ENCODE results near the gene COL11A2. TPM values are rescaled to one million over a fixed set of nuclear protein-coding genes. Genes with fewer than 3 reads are reported as not detected.

The COL11A2 gene
- total and polyA plus RNA-seq, 12 donors = 0.52 to 8.7 (median 0.94) TPM

- 44 to 47% methylated on average over 8 of the region's 8 CpGs for WGBS, 2 donors
These were observed 44.2 kb downstream of the COL11A2 start for GRCh38 chr6:33147807-33148666.

GRCh38 chr6:33144373-33144772 is 47.9 kb downstream of the COL11A2 start:
- ATAC-seq (peak in 4 of 8 donors; percentile 20 to 69 (median 68)), DNase-seq (no peak)
- Histone ChIP-seq H3K27ac (no peak overlapping the region), H3K9me3 (no peaks in the 10 kb centered on the region), H3K4me1 (peaks cover 0 to 18% (median 0%) of the 10 kb centered on the region in 9 donors), H3K36me3 (no peaks in the 10 kb centered on the region), H3K4me3 (no peak overlapping the region), H3K27me3 (peaks cover 0 to 23% (median 14%) of the 10 kb centered on the region in 7 donors)
- whole genome bisulfite sequencing, 2 donors = 24 to 29% methylated on average over 1 of the region's 1 CpG
- intact Hi-C loops (cut with DNase I) = loop anchor here in 1 of 10 donors (10.0 kb wide), 1 partner anchor 130 kb away; no protein-coding TSS in a partner anchor
- no peak for TF ChIP-seq CTCF (IDR thresholded peaks at IDR 0.05)

More at GRCh38 chr6:33147807-33148666, 44.2 kb downstream of the COL11A2 start:
- no peak overlapping the region for H3K4me3 ChIP-seq
- peaks cover 0 to 15% (median 0%) of the 10 kb centered on the region in 9 donors for H3K4me1 ChIP-seq
- H3K27ac ChIP-seq = no peak overlapping the region
- no peak for DNase-seq
- H3K9me3 ChIP-seq = peaks cover 0 to 22% (median 14%) of the 10 kb centered on the region in 11 donors
- peaks cover 0 to 25% (median 17%) of the 10 kb centered on the region in 7 donors for H3K27me3 ChIP-seq
- intact Hi-C loops (cut with DNase I) = loop anchor here in 5 of 10 donors (2.0 to 10.0 kb wide), 3 partner anchors 133 to 136 kb away; no protein-coding TSS in a partner anchor
- TF ChIP-seq CTCF (IDR thresholded peaks at IDR 0.05) = peak; percentile 43 to 87 (median 82)
- no peak for ATAC-seq
- no peaks in the 10 kb centered on the region for H3K36me3 ChIP-seq

- intact Hi-C loops (cut with DNase I) = loop anchor here in 1 of 10 donors (10.0 kb wide), 1 partner anchor 128 kb away; no protein-coding TSS in a partner anchor
- H3K4me1 ChIP-seq = peaks cover 0 to 18% (median 0%) of the 10 kb centered on the region in 9 donors
- WGBS, 2 donors = 69 to 70% methylated on average over 14 of the region's 14 CpGs
- H3K27me3 ChIP-seq = peaks cover 0 to 21% (median 10%) of the 10 kb centered on the region in 7 donors
- H3K4me3 ChIP-seq = no peak overlapping the region
- H3K27ac ChIP-seq = no peak overlapping the region
- DNase-seq = no peak
- H3K9me3 ChIP-seq = no peaks in the 10 kb centered on the region
- no peaks in the 10 kb centered on the region for H3K36me3 ChIP-seq
- ATAC-seq = no peak
- TF ChIP-seq CTCF (IDR thresholded peaks at IDR 0.05) = no peak
These were observed 49.0 kb downstream of the COL11A2 start for GRCh38 chr6:33143113-33143770.

- Histone ChIP-seq H3K36me3 (no peaks in the 10 kb centered on the region), H3K9me3 (no peaks in the 10 kb centered on the region), H3K4me3 (no peak overlapping the region), H3K27me3 (peaks cover 0 to 24% (median 12%) of the 10 kb centered on the region in 7 donors), H3K27ac (no peak overlapping the region), H3K4me1 (peaks cover 0 to 18% (median 0%) of the 10 kb centered on the region in 9 donors)
- no peak for DNase-seq
- ATAC-seq = no peak
- 56 to 63% methylated on average over 5 of the region's 5 CpGs for WGBS, 2 donors
- TF ChIP-seq CTCF (IDR thresholded peaks at IDR 0.05) = no peak
- intact Hi-C loops (cut with DNase I) = loop anchor here in 1 of 10 donors (10.0 kb wide), 1 partner anchor 128 kb away; no protein-coding TSS in a partner anchor
These were observed 49.7 kb downstream of the COL11A2 start for GRCh38 chr6:33142501-33143070.
